Kidney (tissue), 14 donors: ENCODE results near the gene NAMPT. TPM values are rescaled to one million over a fixed set of nuclear protein-coding genes. Genes with fewer than 3 reads are reported as not detected.

ENCODE experiments used
- DNase-seq, 5 donors: peaks; one replicate each; pipeline ENCODE4 v3.0.0-alpha.2; 2013 to 2020
- FAIRE-seq: peaks from 2 replicates; lab custom pipeline; 2012; peaks lifted over from hg19 to GRCh38; lab: Jason Lieb, UNC
- H3K27ac ChIP-seq, 2 donors: one replicate each; pipeline ENCODE4 v1.7.0; 2013; ENCODE audit warnings: low read depth in 2 of 2, low read length in 2 of 2, inconsistent platforms in 1 of 2
- H3K27me3 ChIP-seq: one replicate; pipeline ENCODE4 v1.7.1; 2013; ENCODE audit warnings: low read length, inconsistent platforms; ENCODE audit not compliant: control insufficient read depth, insufficient read depth
- H3K36me3 ChIP-seq, 3 donors: one replicate each; pipeline versions ENCODE4 v1.7.0 to v1.7.1; 2013; ENCODE audit warnings: low read length in 3 of 3, control low read depth in 1 of 3, inconsistent platforms in 1 of 3; ENCODE audit not compliant: insufficient read depth in 3 of 3, control insufficient read depth in 2 of 3
- H3K4me1 ChIP-seq, 3 donors: one replicate each; pipeline versions ENCODE4 v1.7.0 to v1.7.1; 2013; ENCODE audit warnings: low read length in 3 of 3, inconsistent platforms in 1 of 3, low read depth in 1 of 3; ENCODE audit not compliant: control insufficient read depth in 2 of 3, insufficient read depth in 2 of 3
- H3K4me3 ChIP-seq, 3 donors: one replicate each; pipeline versions ENCODE4 v1.7.0 to v1.8.1; 2013; ENCODE audit warnings: low read length in 3 of 3, control low read depth in 1 of 3, inconsistent platforms in 1 of 3
- H3K9ac ChIP-seq, 3 donors: one replicate each; pipeline versions ENCODE4 v1.7.0 to v1.7.1; 2013; ENCODE audit warnings: low read length in 3 of 3, control low read depth in 1 of 3, inconsistent platforms in 1 of 3
- H3K9me3 ChIP-seq, 3 donors: one replicate each; pipeline versions ENCODE4 v1.7.0 to v1.7.1; 2013; ENCODE audit warnings: low read length in 3 of 3, control low read depth in 1 of 3, inconsistent platforms in 1 of 3; ENCODE audit not compliant: control insufficient read depth in 2 of 3, insufficient read depth in 1 of 3
- intact Hi-C: fragments of 100-400 bp; cut with DNase I; formaldehyde crosslinking; loops from one replicate; pipeline ENCODE4 v1.11.1; 2022
- polyA plus RNA-seq: library from polyadenylated mRNA; stranded (reverse); fragments of 350-450 nt; fragmentation: Illumina TruSeq; extraction: RNeasy Lipid Tissue Mini Kit (QIAGEN cat#74804); gene quantifications from one replicate; pipeline ENCODE4 v1.2.3, GENCODE V29; 2014; ENCODE audit warnings: low read depth, low replicate concordance; ENCODE audit not compliant: insufficient read depth
- total RNA-seq: library from RNA; stranded (reverse); fragmentation: NEBNext Ultra II Directional; extraction: Animal tissue kit (Norgen Biotek cat#: 25700); gene quantifications from one replicate; pipeline ENCODE4 v1.2.1, GENCODE V29; 2021
- TF ChIP-seq, protein P1 (sequence below): IDR thresholded peaks from 3 replicates; pipeline ENCODE4 v1.5.1; 2012; ENCODE audit warnings: mild to moderate bottlenecking, moderate library complexity, borderline replicate concordance; ENCODE audit not compliant: insufficient read depth; ENCODE audit errors: extremely low read depth
- donor health status: control.
- donor health status: control.
- donor health status: control.
- donor health status: control.
- donor health status: control.
- donor health status: DM: yes; HTN: yes; CAD: no.
- donor health status: Normal renal cell carcinoma (clear cell type).

The NAMPT gene
- total and polyA plus RNA-seq, 2 donors from 2014 or later = 16.5 to 217 TPM

DNA sequence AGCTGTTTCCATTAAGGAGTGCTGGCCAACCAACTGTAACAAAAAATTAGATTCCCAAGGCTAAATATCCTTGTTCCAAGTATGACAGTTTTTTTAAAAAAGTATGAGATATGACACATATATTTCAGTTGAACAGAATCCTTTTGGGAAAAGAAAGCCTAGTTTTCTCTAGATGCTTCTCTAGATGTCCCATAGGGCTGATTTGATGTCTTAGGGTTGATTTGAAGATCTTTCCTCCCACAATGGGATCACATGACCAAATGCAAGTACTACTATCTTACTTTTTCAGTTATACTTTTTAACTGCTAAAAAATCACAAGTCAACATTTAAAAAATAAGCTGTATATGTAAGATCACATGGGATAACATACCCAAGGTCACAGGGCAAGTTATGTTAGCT, 3.7 kb downstream of the NAMPT start:
- Histone ChIP-seq H3K9me3 (no peaks in the 10 kb centered on the region), H3K36me3 (peaks cover 0 to 6% (median 0%) of the 10 kb centered on the region in 3 donors), H3K27ac (no peak overlapping the region), H3K4me1 (peaks cover 0 to 10% (median 4%) of the 10 kb centered on the region in 3 donors), H3K4me3 (no peak overlapping the region), H3K27me3 (no peaks in the 10 kb centered on the region), H3K9ac (no peak overlapping the region)
- no peak for FAIRE-seq
- TF ChIP-seq, protein P1, sequence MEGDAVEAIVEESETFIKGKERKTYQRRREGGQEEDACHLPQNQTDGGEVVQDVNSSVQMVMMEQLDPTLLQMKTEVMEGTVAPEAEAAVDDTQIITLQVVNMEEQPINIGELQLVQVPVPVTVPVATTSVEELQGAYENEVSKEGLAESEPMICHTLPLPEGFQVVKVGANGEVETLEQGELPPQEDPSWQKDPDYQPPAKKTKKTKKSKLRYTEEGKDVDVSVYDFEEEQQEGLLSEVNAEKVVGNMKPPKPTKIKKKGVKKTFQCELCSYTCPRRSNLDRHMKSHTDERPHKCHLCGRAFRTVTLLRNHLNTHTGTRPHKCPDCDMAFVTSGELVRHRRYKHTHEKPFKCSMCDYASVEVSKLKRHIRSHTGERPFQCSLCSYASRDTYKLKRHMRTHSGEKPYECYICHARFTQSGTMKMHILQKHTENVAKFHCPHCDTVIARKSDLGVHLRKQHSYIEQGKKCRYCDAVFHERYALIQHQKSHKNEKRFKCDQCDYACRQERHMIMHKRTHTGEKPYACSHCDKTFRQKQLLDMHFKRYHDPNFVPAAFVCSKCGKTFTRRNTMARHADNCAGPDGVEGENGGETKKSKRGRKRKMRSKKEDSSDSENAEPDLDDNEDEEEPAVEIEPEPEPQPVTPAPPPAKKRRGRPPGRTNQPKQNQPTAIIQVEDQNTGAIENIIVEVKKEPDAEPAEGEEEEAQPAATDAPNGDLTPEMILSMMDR = no peak
- no peak for DNase-seq
- intact Hi-C loops = no loop called here

DNA sequence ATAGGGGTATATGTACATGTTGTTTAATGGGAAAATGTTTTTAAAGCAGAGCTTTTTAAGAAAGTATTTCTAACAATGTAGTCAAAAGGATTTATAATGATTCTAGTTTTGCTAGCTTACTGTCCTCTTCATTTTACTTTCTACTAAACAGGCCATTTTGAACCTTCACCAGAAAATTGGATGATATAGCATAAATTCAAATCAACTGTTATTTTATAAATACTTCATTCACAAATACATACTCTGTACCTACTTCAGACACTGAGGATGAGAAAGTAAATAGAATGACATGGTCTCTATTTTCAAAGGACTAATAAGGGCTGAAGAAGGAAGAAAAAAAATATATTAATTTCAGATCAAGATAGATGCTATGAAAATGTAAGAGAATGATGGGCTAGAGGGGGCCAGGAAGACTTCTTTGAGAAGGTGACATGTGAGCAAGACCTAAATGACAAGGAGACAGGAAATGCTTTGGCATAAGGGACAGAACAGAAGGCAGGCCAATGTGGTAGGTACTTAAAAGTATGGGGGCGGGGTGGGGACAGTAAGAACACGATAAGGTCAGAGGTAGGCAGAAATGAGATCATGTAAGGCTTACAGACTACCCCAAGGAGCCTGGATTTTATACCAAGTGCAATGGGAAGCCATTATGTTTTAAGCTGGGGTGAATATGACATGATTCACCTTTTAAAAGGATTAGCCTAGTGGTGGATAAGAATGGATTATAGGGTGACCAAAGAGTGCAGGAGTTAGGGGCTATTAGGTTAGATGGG, 5.2 kb downstream of the NAMPT start:
- TF ChIP-seq, protein P1 = no peak
- intact Hi-C loops = no loop called here
- Histone ChIP-seq H3K4me1 (peaks cover 0 to 5% (median 0%) of the 10 kb centered on the region in 3 donors), H3K27me3 (no peaks in the 10 kb centered on the region), H3K36me3 (peaks cover 0 to 7% (median 0%) of the 10 kb centered on the region in 3 donors), H3K9ac (no peak overlapping the region), H3K9me3 (no peaks in the 10 kb centered on the region), H3K4me3 (no peak overlapping the region), H3K27ac (no peak overlapping the region)
- DNase-seq (no peak), FAIRE-seq (no peak)

DNA sequence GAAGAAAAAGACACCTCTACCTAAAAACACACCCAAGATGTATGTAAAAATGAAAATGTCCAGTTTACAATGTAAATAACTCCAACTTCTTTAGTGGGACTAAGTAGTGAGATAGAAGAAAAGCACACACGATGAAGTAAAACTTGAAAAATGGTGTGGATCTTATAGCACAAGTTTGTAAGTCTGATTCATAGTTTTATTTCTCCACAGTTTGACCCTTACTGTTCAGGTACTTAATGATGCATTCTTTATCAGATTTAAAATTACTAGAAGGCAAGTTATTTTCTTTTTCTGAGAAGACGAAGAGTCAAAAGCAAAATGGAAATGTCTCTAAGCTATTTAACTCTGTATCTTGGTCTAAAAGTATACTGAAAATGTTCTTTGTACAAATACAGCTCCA, 6.1 kb downstream of the NAMPT start:
- Histone ChIP-seq H3K27ac (no peak overlapping the region), H3K36me3 (peaks cover 0 to 7% (median 3%) of the 10 kb centered on the region in 3 donors), H3K4me3 (no peak overlapping the region), H3K4me1 (peaks cover 0 to 5% (median 0%) of the 10 kb centered on the region in 3 donors), H3K27me3 (no peaks in the 10 kb centered on the region), H3K9ac (no peak overlapping the region), H3K9me3 (no peaks in the 10 kb centered on the region)
- no peak for DNase-seq
- FAIRE-seq = no peak
- TF ChIP-seq, protein P1 = no peak
- intact Hi-C loops = no loop called here
